ENCODE data around the gene KAT6B. TPM values are rescaled to one million over a fixed set of nuclear protein-coding genes. Genes with fewer than 3 reads are reported as not detected.

The KAT6B gene
- total RNA-seq, 2 experiments from 2014 or later, result 22.2 to 23.4 TPM

DNA sequence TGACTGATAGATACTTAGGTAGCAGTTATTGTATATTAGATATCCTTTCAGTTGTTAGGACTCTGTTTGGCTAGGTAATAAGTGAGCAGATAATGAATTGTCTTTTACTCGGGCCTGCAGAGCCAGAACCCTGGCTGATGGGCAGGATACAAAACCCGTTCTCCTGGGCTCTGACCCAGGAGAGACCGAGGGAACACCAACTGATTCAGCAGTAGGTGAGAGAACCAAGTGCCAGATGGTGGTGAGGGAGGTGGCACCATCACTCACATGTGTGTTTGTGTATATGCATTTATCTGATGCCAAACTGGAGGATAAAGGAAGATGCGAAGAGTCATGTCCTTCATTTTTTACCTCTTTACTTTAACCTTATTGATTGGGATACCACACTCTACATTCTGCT is 169.4 kb downstream of the KAT6B start:
- Mint-ChIP-seq H3K4me1 (peaks cover 16% of the 10 kb centered on the region), H3K4me3 (no peak overlapping the region), H3K27ac (no peak overlapping the region), H3K36me3 (peaks cover 23% of the 10 kb centered on the region), H3K9me3 (no peaks in the 10 kb centered on the region), H3K27me3 (no peaks in the 10 kb centered on the region)
- DNase-seq, result no peak

DNA sequence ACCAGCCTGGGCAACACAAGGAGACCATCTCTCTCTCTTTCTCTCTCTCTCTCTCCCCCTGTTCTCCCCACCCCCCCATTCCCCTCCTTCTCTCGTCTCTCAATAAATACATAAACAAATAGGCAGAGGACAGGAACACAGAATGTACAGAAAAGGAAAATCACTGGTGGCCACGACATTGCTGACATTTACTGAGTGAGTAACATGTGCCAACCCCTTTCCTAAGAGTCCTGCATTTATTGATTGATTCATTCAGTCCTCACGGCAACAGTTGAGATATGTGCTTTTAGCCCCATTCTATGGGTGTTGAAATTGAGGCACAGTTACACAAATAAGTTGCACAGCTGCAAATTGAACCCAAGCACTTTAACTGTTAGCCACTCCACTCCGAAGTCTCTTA is 170.8 kb downstream of the KAT6B start:
- H3K9me3 Mint-ChIP-seq, result no peaks in the 10 kb centered on the region
- H3K27ac Mint-ChIP-seq, result no peak overlapping the region
- H3K36me3 Mint-ChIP-seq, result peaks cover 19% of the 10 kb centered on the region
- no peak for DNase-seq
- no peaks in the 10 kb centered on the region for H3K27me3 Mint-ChIP-seq
- H3K4me1 Mint-ChIP-seq, result peaks cover 19% of the 10 kb centered on the region
- H3K4me3 Mint-ChIP-seq, result no peak overlapping the region

DNA sequence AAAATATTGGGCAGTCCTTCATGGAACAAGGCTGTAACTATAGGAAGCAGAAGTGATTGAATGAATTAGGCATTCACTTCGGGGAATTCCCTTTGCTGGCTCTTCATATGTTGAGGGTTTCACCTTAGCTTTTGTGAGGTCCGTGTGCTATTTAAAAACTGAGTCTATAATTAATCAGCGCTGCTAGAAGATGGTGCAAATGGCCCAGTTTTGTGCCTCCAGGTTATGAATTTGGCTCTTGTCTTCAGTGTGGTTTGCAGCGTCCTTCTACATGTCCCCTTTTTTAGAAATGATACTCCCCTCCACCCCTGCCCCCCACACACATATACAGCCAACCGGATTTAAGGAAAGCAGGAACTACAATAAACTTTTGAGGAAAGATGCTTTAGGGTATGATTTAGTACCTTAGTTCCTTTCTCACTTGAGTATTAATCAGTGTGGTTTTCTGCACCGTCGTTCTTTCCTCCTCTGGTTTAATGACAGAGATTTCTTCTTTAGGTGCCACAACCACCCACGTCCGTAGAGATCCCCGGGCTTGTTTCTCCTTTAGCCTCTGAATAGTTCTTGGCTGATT is 174.4 kb downstream of the KAT6B start:
- H3K4me3 Mint-ChIP-seq, result no peak overlapping the region
- DNase-seq, result no peak
- no peaks in the 10 kb centered on the region for H3K9me3 Mint-ChIP-seq
- peaks cover 18% of the 10 kb centered on the region for H3K4me1 Mint-ChIP-seq
- H3K27ac Mint-ChIP-seq, result peak overlapping the region; percentile 69
- peaks cover 11% of the 10 kb centered on the region for H3K36me3 Mint-ChIP-seq
- H3K27me3 Mint-ChIP-seq, result no peaks in the 10 kb centered on the region

DNA sequence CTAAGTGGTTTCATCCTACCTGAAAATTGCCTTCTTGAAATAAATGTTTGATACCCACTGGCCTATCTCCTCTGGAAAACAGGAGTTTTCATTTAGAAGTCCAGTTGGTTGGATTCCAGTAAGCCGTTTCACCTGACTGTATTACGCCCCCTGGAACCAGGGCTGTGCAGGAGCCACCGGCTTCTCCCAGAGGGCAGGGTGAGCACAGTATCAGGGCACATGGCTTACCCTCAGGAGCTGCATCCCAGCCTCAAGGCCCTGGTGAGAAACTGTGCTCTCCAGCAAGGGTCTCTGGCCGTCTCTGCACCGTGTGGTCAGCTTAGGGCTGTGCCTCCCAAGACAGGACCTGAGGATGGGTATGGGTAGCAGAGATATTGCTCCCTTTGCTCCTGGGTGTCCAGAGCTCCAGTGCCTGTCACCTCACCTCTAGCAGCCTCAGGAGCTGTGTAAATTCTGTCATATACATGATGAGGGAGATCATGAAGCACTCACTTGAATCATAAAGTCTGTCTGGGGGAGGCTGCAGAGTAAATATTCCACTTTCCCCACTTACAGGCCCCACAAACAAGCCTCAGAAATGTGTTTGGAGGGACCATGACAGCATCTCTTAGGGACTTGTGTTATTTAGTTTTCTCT is 175.4 kb downstream of the KAT6B start:
- Mint-ChIP-seq H3K36me3 (peaks cover 5% of the 10 kb centered on the region), H3K4me1 (peaks cover 18% of the 10 kb centered on the region), H3K9me3 (no peaks in the 10 kb centered on the region), H3K4me3 (no peak overlapping the region), H3K27me3 (no peaks in the 10 kb centered on the region), H3K27ac (no peak overlapping the region)
- DNase-seq, result no peak

- DNase-seq, result no peak
- Mint-ChIP-seq H3K9me3 (no peaks in the 10 kb centered on the region), H3K4me3 (no peak overlapping the region), H3K4me1 (peaks cover 22% of the 10 kb centered on the region), H3K36me3 (peaks cover 7% of the 10 kb centered on the region), H3K27me3 (no peaks in the 10 kb centered on the region), H3K27ac (no peak overlapping the region)
Measured at GRCh38 chr10:75002351-75002725, 175.9 kb downstream of the KAT6B start.

DNA sequence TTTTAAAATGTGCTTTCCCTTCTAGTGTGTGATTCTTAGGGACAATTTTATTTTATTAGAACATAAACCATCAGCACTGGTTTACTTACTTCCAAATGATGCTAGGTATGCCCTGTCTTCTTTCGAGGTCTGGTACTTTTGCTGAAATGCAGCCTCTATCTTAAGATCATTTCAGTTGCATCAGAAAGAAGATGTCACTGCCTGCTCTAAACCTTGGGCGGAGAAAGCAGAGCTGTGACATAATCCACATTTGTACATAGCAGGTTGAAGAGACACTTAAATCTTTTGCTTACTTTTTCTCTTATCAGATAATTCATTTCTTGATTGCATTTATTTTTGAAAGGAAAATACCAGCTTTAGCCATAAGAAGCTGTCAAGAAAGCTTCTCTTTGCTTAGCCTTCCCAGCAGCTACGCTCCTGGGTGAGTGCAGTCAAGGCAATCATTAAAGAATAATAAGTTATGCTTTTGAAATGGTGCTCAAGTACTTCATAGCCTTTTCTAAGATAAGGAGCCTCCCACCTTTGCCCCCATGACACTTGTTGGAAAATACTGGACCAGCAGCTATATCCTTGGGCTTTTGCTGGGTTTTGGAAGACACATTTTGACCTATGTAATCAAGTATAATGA is 176.7 kb downstream of the KAT6B start:
- no peaks in the 10 kb centered on the region for H3K27me3 Mint-ChIP-seq
- H3K27ac Mint-ChIP-seq, result no peak overlapping the region
- H3K4me1 Mint-ChIP-seq, result peaks cover 30% of the 10 kb centered on the region
- H3K4me3 Mint-ChIP-seq, result no peak overlapping the region
- no peaks in the 10 kb centered on the region for H3K9me3 Mint-ChIP-seq
- no peak for DNase-seq
- H3K36me3 Mint-ChIP-seq, result peaks cover 8% of the 10 kb centered on the region

DNA sequence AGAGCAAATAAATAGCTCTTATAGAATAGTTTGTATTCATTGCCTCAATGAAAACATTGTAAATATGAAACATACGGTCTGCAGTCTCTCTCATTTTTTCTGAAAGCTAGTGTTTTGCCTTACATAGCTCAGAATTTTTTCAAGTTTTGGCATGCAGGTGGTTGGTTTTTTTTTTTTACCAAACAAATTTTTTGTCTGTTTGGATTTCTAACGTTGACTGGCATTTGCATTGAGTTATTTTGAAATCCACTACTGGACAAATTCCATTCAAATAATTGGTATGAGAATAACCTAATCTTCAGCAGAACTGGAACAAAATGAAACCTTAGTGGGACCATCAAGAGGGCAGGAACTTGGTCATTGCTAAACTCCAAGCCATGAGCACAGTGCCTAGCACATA is 177.5 kb downstream of the KAT6B start:
- Mint-ChIP-seq H3K4me3 (no peak overlapping the region), H3K9me3 (no peaks in the 10 kb centered on the region), H3K36me3 (peaks cover 5% of the 10 kb centered on the region), H3K27me3 (no peaks in the 10 kb centered on the region), H3K27ac (no peak overlapping the region), H3K4me1 (peaks cover 36% of the 10 kb centered on the region)
- no peak for DNase-seq

DNA sequence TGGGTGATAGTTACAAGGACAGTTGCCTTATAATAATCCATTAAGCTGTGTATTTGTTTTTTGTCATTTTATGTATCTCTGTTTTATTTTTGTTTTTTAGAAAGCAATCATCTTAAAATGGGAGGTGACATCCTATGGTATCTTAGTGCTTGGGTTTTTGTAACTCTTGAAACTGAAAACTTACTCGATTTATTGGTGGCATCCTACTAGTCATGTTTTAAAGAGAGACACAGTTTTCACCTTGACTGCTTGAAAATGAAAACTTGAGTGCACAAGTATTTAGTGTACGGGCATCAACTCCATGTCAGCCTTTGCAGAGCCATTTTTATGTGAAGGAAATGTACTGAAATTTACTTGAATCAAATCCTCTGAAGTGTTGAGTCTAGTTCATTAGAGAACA is 181.2 kb downstream of the KAT6B start:
- Mint-ChIP-seq H3K4me3 (no peak overlapping the region), H3K4me1 (peaks cover 33% of the 10 kb centered on the region), H3K9me3 (no peaks in the 10 kb centered on the region), H3K27ac (peak overlapping the region; percentile 0), H3K36me3 (peaks cover 13% of the 10 kb centered on the region), H3K27me3 (no peaks in the 10 kb centered on the region)
- DNase-seq, result no peak

DNA sequence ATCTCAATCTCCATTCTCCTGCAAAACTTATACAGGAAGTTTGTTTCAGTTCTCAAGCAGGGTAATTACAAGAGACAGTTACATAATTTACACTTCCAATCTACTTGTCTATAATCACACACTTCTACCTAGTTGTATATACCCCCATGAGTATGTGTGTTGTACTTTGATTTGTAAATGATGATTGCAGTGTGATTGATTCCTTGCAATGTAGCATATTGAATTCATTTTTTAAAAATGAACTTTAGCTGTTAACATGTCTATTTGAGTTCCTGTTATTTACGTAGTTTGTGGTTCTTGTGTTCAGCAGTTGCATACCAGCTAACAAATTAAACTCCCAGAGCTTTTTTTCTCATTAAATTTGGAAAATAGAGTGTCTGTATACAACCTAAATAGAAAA is 182.6 kb downstream of the KAT6B start:
- Mint-ChIP-seq H3K4me3 (no peak overlapping the region), H3K27ac (no peak overlapping the region), H3K9me3 (peaks cover under 1% of the 10 kb centered on the region), H3K36me3 (peaks cover 21% of the 10 kb centered on the region), H3K27me3 (no peaks in the 10 kb centered on the region), H3K4me1 (peaks cover 46% of the 10 kb centered on the region)
- no peak for DNase-seq

GRCh38 chr10:75009426-75009825 is 183.0 kb downstream of the KAT6B start:
- Mint-ChIP-seq H3K4me1 (peaks cover 47% of the 10 kb centered on the region), H3K27ac (no peak overlapping the region), H3K9me3 (peaks cover 2% of the 10 kb centered on the region), H3K27me3 (no peaks in the 10 kb centered on the region), H3K4me3 (no peak overlapping the region), H3K36me3 (peaks cover 23% of the 10 kb centered on the region)
- no peak for DNase-seq

- H3K27ac Mint-ChIP-seq, result no peak overlapping the region
- peaks cover 2% of the 10 kb centered on the region for H3K9me3 Mint-ChIP-seq
- H3K36me3 Mint-ChIP-seq, result peaks cover 25% of the 10 kb centered on the region
Measured at GRCh38 chr10:75010373-75010772, 184.0 kb downstream of the KAT6B start.

GRCh38 chr10:75011221-75011620 is 184.8 kb downstream of the KAT6B start:
- Mint-ChIP-seq H3K36me3 (peaks cover 25% of the 10 kb centered on the region), H3K9me3 (peaks cover 2% of the 10 kb centered on the region), H3K4me3 (no peak overlapping the region), H3K27me3 (no peaks in the 10 kb centered on the region), H3K4me1 (peaks cover 60% of the 10 kb centered on the region), H3K27ac (no peak overlapping the region)
- DNase-seq, result no peak

More at GRCh38 chr10:75010373-75010772, 184.0 kb downstream of the KAT6B start:
- no peak for DNase-seq
- Mint-ChIP-seq H3K27me3 (no peaks in the 10 kb centered on the region), H3K4me1 (peaks cover 55% of the 10 kb centered on the region), H3K4me3 (no peak overlapping the region)

GRCh38 chr10:75012471-75012870 is 186.1 kb downstream of the KAT6B start:
- no peaks in the 10 kb centered on the region for H3K27me3 Mint-ChIP-seq
- peak overlapping the region; percentile 77 for H3K27ac Mint-ChIP-seq
- peaks cover 55% of the 10 kb centered on the region for H3K4me1 Mint-ChIP-seq
- H3K4me3 Mint-ChIP-seq, result no peak overlapping the region
- DNase-seq, result no peak
- peaks cover 2% of the 10 kb centered on the region for H3K9me3 Mint-ChIP-seq
- peaks cover 23% of the 10 kb centered on the region for H3K36me3 Mint-ChIP-seq

GRCh38 chr10:75013007-75013406 is 186.6 kb downstream of the KAT6B start:
- DNase-seq, result no peak
- no peak overlapping the region for H3K4me3 Mint-ChIP-seq
- H3K9me3 Mint-ChIP-seq, result peaks cover 2% of the 10 kb centered on the region
- H3K36me3 Mint-ChIP-seq, result peaks cover 22% of the 10 kb centered on the region
- peak overlapping the region; percentile 77 for H3K27ac Mint-ChIP-seq
- peaks cover 50% of the 10 kb centered on the region for H3K4me1 Mint-ChIP-seq
- H3K27me3 Mint-ChIP-seq, result no peaks in the 10 kb centered on the region

DNA sequence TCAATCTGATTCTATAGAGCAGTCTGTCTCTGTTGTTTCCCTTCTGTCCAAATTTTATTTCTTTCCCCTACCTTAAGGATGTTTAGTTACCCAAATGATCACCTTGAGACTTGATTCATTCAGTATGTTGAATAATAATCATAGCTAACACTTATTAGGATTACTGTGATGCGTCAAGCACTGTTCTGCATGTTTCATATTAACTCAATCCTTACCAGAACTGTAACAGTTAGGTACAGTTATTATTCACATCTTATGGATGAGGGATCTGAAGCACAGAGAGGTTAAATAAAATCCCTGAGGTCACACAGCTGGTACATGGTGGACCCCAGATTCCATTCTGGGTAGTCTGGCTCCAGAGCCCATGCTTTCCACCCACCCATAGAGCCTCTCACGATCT is 187.1 kb downstream of the KAT6B start:
- DNase-seq, result no peak
- Mint-ChIP-seq H3K4me3 (no peak overlapping the region), H3K9me3 (peaks cover 2% of the 10 kb centered on the region), H3K27ac (peak overlapping the region; percentile 77), H3K36me3 (peaks cover 22% of the 10 kb centered on the region), H3K27me3 (no peaks in the 10 kb centered on the region), H3K4me1 (peaks cover 47% of the 10 kb centered on the region)

All from activated naive CD8-positive, alpha-beta T cell treated with anti-CD3 and anti-CD28 coated beads for 36 hours (primary cell).